COR-L47 (cell line): ENCODE data around the gene DDX17.

ENCODE experiments used
- DNase-seq: peaks from one replicate; lab custom pipeline; 2025; lab: John Stamatoyannopoulos, UW

Gene DDX17

DNA sequence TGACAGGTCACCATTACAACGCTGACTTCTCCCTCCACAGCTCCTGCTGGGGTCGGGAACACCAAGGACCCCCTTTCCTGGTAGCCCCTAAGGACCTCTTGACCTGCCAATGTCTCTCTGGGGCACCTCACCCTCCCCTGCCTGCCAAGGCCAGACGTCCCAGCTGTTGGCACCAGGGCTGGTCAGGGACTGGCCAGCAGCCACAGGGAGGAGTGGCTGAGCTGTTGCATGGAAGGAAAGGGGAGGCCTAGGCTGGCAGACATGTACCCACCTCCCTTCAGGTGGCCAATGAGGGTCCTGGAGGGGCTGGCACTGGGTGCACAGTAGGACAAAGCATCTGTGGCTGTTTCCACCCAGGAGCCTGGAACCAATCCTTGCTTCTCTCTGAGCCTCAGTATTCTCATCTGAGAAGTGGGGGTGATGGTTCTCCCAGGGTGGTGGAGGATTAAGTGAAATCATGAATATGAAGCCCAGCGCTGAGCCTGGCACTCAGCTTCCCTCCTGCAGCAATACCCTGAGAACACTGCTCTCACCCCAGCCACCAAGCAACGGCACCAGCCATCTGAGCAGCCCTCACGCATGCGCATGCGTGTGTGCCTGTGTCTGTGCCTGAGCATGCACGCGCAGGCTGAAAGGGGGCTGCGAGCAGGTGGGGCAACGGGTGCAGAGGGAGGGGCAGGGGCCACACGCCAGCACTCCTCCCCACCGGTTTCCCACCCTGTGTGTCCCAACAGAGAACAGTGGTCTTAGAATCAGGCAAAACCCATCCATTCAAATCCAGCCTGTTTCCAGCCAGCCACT lies 57.0 kb downstream of the DDX17 start:
- no peak for DNase-seq

DNA sequence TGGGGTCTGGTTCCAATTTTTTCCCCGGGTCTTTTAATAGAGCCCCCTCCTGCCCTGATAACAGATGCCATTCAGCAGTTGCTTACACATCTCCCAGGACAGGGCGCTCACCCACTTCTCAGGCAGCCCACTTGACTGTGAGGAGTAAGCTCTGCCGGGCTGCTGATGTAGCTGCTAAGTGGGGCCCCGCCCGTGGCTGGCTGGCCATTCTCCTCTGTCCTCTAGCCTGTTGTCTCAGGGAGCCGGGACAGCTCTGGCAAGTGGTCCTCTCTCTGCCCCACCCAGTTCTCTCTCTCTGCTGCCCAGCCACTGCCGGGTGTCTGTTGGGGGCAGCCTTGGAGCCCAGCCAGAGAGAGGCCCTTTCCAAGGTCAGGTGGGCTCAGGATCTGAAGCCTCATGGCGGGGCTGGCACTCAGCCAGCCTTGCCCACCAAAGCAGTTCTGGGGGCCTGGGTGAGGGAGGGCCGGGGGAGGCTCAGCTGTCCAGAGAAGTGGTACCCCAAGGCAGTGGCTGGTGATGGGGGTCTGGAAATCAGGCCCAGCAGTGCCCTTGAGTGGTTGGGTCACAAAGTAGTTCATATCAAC lies 60.0 kb downstream of the DDX17 start:
- no peak for DNase-seq

DNA sequence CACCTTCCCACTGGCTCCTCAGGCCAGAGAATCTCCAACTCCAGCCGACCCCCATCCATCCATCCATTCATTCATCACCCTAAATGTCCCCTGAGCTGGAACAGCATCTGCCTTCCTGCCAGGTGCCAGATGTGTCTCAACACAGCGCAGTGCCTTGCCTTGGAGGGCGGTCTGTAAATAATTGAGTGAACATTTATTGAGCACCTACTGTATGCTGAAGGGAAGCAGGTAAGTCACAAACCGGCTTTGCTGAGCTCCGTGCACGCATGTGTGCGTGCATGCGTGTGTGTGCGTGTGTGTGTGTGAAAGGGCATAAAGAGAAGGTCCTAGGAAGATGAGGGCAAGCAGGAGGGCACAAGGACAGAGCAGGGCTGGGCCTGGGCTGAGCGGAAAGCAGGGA lies 61.3 kb downstream of the DDX17 start:
- no peak for DNase-seq

DNA sequence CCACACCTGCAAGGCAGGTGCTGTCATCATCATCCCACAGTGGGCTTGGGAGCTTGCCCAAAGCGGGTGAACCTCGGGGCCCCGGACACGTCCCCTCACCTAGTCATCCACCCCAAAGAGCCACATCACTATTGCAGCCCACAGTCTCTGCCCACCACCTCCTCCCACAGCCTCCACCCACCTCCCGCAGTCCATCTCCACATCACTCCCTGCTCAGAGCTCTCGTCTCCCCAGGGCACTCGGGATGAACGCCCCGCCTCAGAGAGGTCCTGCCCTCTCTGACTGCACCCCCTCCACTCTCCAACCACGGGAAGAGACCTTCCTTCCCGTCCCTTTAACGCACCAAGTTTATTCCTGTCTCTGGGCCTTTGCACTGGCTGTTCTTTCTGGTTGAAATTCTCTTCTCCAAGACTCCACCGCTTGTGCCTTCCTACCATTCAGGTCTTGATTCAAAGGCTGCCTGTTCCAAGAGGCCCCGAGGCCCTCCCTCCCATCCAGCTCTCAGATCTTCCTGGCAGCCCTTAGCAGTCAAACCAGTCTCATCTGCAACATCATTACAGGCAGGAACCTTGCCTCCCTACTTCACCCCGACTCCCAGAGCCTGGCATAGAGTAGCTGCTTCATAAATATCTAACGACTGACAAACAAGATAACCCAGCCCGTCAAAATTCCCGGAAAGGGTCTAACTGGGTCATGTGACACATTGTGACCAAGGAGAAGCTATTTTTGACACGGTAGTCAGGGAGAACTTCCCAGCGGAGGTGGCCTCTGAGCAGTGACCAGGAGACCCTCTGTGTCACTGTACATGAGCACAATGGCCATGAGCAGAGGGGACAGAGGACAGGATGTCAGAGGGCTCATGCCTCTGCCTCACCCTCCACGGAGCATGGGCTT lies 62.2 kb downstream of the DDX17 start:
- no peak for DNase-seq

DNA sequence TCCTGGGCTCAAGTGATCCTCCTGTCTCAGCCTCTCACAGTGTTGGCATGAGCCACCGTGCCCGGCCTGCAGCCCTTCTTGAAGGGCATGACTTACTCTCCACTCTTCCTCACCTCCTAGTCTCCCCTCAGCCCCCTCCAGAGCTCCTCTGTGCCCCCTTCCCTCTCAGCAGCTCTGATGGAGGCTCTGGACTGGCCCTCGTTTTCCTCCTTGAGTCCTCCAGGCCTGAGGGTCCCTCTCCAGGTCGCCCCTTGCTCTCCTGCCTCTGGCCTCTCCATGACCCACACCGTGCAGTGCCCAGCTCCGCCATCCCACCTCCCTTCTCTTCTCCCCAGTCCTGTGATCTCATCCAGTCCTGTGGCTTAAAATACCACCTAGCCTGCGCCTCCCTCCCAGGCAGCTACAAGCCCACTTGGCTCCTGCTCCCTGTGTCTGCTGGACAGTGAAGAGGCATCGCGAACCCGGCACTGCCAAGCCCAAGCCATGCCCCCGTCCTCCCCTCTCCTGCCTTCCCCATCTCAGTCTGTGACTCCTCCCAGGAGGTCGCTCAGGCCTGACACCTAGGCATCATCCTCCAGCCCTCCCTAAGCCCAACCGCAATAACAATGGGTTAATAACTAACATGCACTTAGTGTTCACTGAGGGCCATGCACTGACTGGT lies 63.0 kb downstream of the DDX17 start:
- no peak for DNase-seq

DNA sequence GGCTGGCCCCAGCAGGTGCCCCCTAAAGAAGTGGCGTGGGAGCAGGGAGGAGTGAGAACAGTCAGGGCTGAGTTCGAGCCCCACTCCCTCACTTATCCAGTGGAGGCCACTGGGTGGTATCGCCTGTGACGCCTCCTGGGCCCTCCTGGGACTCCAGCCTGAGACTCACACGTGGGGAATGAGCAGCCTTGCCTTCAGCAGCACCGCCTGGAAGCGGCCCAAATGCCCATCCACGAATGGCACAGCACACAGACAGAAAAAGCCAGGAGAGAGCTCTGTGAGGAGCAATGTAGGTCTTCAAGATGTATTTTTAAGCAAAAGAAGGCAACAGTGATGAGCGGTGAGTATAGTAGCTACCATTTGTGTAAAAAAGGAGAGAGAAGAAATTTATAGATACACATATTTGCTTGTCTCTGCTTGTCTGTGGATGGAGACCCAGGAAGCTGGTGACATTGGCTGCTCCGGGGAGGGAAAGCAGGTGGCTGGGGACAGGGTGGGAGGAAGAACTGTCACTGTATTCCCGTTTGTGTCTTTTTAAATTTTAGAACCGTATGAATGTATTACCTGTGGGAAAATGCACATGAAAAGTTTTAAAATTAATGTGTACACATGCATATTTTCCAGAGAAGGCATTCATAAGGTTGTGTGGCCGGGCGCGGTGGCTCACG lies 64.4 kb downstream of the DDX17 start:
- no peak for DNase-seq

DNA sequence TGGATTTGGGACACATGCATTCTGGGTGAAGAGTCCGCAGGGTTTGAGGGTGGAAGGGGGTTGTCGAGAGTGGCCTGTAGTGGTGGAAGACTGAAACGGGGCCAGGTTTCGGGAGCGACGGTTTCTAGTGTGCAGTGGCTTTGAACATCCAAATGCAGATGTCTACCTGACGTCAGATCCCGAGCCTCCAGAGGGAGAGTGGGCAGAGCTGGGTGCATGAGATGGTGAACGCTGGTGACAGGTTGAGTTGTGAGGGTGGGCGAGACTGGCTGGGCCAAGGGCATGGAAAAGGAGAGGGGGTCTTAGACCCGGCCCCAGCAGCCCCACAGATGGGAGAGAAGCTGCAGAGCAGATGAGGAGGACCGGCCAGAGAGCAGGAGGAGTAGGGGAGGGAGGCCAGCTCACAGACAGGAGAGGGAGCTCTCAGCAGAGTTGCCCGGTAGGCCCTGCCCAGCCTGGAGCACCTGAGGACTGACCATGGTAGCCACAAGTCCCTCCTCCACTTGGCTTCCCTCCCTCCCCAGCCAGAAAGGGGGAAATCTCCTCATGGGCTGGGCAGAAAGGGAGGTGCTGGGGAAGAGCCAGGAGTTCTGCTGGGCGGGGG lies 65.3 kb downstream of the DDX17 start:
- DNase-seq: no peak

DNA sequence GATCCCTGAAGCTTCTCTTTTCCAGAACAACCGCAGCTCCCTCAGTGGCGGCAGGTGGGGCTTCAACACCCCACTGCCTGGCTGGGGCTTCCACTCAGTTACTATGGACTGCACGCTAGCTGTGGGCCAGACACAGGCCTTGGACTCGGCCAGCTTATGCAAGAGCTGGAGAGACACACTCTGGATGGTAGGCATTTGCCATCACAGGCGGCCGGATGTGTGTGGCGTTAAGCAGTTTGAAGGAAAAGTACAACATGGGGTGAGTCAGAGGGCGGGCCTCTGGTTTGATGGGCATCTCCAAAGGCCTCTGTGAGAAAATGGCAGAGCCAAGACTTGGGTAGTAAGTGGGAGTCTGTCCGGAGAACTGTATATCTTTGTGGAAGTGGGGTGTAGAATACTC lies 68.7 kb downstream of the DDX17 start:
- no peak for DNase-seq

DNA sequence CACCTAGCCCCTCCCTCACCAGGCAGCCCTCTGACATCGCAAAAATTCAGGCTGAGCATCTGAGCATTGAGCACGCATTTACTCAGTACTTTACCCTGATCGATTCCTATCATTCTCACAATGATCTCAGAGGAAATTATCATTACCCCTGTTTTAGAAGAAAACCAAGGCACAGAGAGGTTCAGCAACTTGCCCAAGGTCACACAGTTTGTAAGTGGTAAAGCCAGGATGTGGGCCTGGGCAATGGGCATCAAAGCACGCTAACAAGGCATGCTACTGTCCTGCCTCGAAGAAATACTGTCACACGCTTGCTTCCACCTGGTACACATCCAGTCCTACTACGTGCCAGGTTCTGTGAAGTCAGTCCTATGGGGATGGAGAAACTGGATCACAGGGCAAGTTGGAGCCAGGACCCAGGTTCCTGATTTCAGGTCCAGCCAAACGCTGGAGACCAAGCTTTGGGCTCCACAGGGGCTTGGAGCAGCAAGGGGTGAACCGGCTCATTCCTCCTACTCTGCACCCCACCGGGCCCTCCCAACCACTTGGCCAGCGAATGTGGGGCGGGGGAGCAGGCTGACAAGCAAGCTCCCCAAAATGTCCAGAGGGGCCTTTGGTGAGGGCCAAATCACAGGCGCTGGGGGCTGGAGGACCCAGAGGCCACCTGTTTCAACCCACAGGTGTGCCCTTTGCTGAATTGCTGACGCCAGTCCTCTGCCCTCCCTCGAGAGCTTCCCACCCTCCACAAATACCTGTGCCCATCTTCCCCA lies 69.3 kb downstream of the DDX17 start:
- DNase-seq: no peak

DNA sequence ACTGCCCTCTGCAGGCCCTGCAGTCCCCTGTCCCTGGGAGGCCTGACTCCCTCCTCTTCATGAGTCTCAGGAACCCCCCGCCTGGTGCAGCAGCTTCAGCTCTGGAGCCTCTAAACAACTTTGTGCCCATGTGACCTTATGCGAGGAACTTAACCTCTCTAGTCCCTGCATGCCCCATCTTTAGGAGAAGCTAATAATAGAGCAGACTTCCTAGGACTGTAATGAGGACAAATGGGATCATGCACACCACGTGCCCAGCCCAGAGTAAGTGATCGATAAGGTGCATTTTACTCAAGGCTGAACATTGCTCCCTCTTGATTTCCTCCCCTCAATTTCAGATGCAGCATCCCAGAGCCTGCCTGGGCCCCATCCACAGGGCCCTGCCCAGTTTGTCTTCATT lies 70.1 kb downstream of the DDX17 start:
- no peak for DNase-seq

DNA sequence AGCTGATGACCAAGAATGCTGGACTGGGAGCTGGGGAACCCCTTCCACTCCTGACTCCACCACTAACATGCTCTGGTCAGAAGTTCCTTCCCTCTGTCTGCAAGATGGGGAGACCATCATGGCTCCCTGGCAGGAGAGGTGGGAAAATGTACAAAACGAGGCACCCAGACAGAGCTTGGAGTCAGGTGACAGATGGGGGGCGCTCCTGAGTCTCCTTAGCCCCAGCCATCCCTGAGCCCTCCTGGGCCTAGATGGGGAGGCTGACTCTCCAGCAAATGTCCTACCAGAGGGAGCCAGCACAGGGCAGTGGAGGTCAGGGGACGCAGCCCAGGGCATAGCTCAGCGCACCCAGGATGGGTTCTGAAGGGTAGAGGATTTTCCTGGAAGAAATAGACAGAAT lies 71.1 kb downstream of the DDX17 start:
- DNase-seq: no peak

DNA sequence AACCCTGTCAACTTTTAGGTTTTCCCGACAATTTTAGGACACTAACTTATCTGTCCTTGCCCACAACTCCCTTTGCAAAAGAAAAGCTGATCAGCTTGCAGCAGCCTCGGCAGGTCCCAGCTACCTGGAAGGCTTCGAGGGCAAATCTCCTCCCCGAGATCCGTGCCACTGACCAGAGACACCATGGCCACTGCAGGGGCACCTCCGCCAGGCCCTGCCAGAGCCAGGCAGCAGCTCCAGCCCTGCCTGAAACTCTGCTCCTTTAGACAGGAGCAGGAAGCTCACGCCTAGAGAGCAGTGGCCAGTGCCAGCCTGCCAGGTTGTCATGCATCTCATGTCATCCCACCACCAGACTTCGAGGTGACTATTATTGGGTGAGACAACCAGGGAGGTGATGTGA lies 72.2 kb downstream of the DDX17 start:
- no peak for DNase-seq
